Naive thymus-derived CD8-positive, alpha-beta T cell (primary cell): Measurements from ENCODE around the gene PRRC1. TPM values are rescaled to one million over a fixed set of nuclear protein-coding genes. Genes with fewer than 3 reads are reported as not detected.
"Not testable (repeated sequence)": the region's sequence is repeated elsewhere in the genome, so short reads cannot be mapped to it uniquely, and the experiment has no call there.

Experiments
- ATAC-seq, 2 donors: fragments of 150-1000 bp; cut with Tn5 transposase in 1 of 2; sonication (Bioruptor Pico), chemical (Tn5 transposase) in 1 of 2; 1 replicate in 1 of 2; 2 replicates in 1 of 2; pipeline ENCODE4 v1.10.0; 2021; ENCODE audit warnings: mild to moderate bottlenecking in 2 of 2, moderate library complexity in 2 of 2
- POLR2A ChIA-PET: fragments of 350-600 bp; sonication (Branson Sonifier 250); formaldehyde crosslinking; loops from one replicate; lab custom pipeline; 2021; ENCODE audit warnings: antibody characterized with exemption; lab: Charles Lee
- DNase-seq, 10 donors: peaks; one replicate each; pipeline versions ENCODE4 v3.0.0 to v3.0.0-alpha.2; 2020 to 2022
- H3K27ac Mint-ChIP-seq, 10 donors: one replicate each; pipeline ENCODE4 v1.8.0; 2020 to 2022; ENCODE audit warnings: mild to moderate bottlenecking in 10 of 10, mixed read lengths in 10 of 10, moderate library complexity in 4 of 10, inconsistent platforms in 1 of 10
- H3K27me3 Mint-ChIP-seq, 5 donors: one replicate each; pipeline ENCODE4 v1.8.0; 2021 to 2022; ENCODE audit warnings: mixed read lengths in 5 of 5
- H3K36me3 Mint-ChIP-seq, 3 donors: one replicate each; pipeline ENCODE4 v1.8.0; 2020 to 2022; ENCODE audit warnings: mixed read lengths in 3 of 3, mild to moderate bottlenecking in 2 of 3, inconsistent platforms in 1 of 3
- H3K4me1 Mint-ChIP-seq, 4 donors: one replicate each; pipeline ENCODE4 v1.8.0; 2021 to 2022; ENCODE audit warnings: mixed read lengths in 4 of 4
- H3K4me3 Mint-ChIP-seq, 10 donors: one replicate each; pipeline ENCODE4 v1.8.0; 2020 to 2022; ENCODE audit warnings: mild to moderate bottlenecking in 10 of 10, mixed read lengths in 10 of 10, moderate library complexity in 6 of 10, inconsistent platforms in 1 of 10
- H3K9me3 Mint-ChIP-seq, 9 donors: one replicate each; pipeline ENCODE4 v1.8.0; 2020 to 2022; ENCODE audit warnings: mixed read lengths in 9 of 9, mild to moderate bottlenecking in 3 of 9, inconsistent platforms in 1 of 9, moderate library complexity in 1 of 9
- polyA plus RNA-seq, 3 donors: library from polyadenylated mRNA; unstranded; fragments of 300-500 nt; fragmentation: Illumina TruSeq; gene quantifications; one replicate each; pipeline ENCODE4 v1.2.3, GENCODE V29; 2021
- total RNA-seq, 8 experiments: library from RNA in 2 of 8; stranded (reverse) in 2 of 8; gene quantifications; one replicate each; pipeline ENCODE4 v1.2.3 and lab custom pipeline; 2021 to 2026

PRRC1 gene
- total and polyA plus RNA-seq, 5 experiments from 2014 or later, result 28.7 to 45.6 (median 39.6) TPM

DNA sequence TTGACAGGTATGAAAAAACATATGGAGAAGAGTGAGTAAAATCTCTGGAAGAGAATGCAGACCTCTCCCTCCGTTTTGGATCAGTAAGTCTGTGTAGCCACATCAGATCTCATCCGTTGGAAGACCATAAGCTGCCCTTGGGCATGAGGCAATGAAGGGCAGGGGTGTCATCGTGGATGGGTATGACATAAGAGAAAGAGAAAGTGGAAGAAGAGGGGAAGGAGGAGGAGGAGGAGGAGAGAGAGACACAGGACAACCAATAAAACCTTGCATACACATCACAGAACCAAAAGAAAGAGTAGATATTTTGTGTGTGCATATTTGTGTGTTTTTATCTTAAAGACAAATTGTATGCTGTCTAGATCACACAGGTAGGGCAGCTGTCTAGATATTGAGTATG, 50.7 kb downstream of the PRRC1 start:
- no peak for ATAC-seq
- Mint-ChIP-seq H3K27ac (no peak overlapping the region), H3K4me3 (peak overlapping the region in 2 of 10 donors; percentile 19 to 48), H3K9me3 (peaks cover 0 to 6% (median 0%) of the 10 kb centered on the region in 9 donors), H3K27me3 (peaks cover 9 to 27% (median 24%) of the 10 kb centered on the region in 5 donors), H3K4me1 (peaks cover 0 to 6% (median 2%) of the 10 kb centered on the region in 4 donors), H3K36me3 (peaks cover 0 to 4% (median 0%) of the 10 kb centered on the region in 3 donors)
- POLR2A ChIA-PET, result no interaction called here
- DNase-seq, result no peak

- Mint-ChIP-seq H3K27me3 (peaks cover 9 to 26% (median 24%) of the 10 kb centered on the region in 5 donors), H3K4me3 (peak overlapping the region in 3 of 10 donors; percentile 8 to 48 (median 15)), H3K9me3 (peaks cover 0 to 17% (median 1%) of the 10 kb centered on the region in 9 donors)
- H3K27ac Mint-ChIP-seq, POLR2A ChIA-PET, DNase-seq, H3K4me1 Mint-ChIP-seq, ATAC-seq, H3K36me3 Mint-ChIP-seq: not testable (repeated sequence)
These were observed 52.0 kb downstream of the PRRC1 start for GRCh38 chr5:127569471-127569870.

DNA sequence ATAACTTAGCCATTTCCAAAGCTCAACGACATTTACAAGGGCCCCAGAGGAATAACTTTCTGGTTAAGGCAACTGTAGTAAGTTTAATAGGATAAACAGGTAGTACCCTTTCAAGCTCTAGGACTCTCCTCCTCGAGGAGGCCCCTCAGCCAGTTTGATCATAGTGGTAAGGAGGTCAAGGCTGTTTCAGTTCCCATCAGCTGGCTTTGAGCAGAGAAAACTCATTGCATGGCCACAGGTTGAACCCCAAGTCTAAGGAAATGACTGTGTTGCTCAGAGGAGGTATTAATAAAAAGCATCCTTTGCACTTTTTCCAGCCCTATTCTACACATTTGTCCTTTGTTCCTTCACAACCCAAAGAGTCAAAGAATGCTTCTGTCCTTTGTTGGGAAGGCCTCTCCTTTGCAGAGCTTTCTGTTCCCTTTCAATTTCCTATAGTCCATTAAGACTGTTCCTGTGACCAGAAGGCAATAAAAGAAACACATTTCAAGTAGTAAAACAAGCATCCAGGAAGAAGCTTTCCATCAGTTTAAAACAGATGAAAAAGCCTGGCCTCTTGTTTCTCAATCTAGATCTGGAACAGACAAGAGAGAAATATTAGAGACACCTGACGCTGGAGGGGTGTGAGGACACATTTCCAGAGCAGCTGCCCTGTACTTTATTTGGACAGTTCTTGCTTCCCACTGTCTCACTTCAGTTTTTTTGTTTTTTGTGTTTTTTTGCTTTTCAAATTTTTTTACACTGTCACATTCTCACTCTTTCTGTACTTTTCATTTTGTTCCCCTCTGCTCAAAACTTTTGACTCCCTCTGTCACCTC, 54.1 kb downstream of the PRRC1 start:
- POLR2A ChIA-PET, result no interaction called here
- H3K4me1 Mint-ChIP-seq, result peaks cover 0 to 3% (median 0%) of the 10 kb centered on the region in 4 donors

DNA sequence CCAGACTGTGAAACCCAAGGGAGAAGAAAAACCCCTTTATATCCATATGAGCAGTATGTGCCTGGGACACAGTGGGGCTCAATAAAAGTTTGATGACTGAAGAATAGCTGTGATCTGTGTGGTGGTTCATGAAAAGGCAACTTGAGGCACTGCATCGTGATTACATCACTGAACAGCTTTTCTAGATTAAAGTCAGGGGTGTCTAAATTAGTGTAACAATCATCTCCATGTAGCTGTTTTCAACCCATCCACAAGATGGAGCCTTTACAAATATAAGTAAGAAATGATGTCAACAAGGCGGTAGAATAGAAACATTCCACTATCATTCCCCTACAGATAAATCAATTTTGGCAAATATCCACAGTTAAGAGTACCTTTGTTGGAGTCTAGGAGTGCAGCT, 55.5 kb downstream of the PRRC1 start:
- Mint-ChIP-seq H3K27me3 (peaks cover 14 to 24% (median 22%) of the 10 kb centered on the region in 5 donors), H3K27ac (no peak overlapping the region)

More for the DNA sequence above, 54.1 kb downstream of the PRRC1 start:
- DNase-seq (no peak), ATAC-seq (no peak)
- Mint-ChIP-seq H3K27ac (no peak overlapping the region), H3K4me3 (no peak overlapping the region), H3K9me3 (peaks cover 0 to 30% (median 14%) of the 10 kb centered on the region in 9 donors), H3K36me3 (peaks cover 0 to 16% (median 5%) of the 10 kb centered on the region in 3 donors), H3K27me3 (peaks cover 13 to 26% (median 22%) of the 10 kb centered on the region in 5 donors)

DNA sequence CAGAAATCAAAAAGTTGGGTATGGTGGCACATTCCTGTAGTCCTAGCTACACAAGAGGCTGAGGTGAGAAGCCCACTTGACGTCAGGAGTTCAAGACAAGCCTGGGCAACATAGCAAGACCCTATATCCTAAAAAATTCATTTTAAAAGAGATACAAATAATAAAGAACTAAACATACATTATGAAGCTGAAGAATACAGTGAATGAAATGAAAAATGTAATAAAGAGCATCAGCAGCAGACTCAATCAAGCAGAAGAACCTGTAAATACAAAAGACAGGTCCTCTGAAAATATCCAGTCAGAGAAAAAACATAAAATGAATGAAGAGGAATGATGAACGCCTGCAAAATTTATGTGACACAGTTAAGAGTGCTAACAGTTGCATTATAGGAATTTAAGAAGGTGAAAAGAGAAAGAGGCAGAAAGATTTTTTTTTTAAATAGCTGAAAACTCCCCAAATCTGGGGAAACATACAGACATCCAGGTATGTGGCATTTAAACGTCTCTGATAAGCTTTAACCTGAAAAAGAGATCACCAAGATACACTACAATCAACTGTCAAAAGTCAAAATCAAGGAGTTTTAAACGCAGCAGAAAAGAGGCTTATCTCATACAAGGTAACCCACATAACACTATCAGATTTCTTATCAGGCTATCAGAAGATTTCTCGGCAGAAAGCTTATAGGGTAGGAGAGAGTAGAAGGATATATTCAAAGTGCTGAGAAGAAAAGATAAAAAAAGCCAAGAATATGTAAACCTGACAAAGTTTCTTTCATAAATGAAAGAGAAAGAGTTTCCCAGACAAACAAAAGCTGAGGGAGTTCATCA, 57.6 kb downstream of the PRRC1 start:
- DNase-seq, result no peak
- Mint-ChIP-seq H3K4me1 (no peaks in the 10 kb centered on the region), H3K9me3 (peaks cover 0 to 30% (median 14%) of the 10 kb centered on the region in 9 donors), H3K36me3 (peaks cover 0 to 16% (median 5%) of the 10 kb centered on the region in 3 donors), H3K27me3 (peaks cover 10 to 22% (median 15%) of the 10 kb centered on the region in 5 donors), H3K4me3 (no peak overlapping the region), H3K27ac (no peak overlapping the region)
- no peak for ATAC-seq
- POLR2A ChIA-PET, result interaction anchor here (0.7 kb wide), 1 partner anchor 25 kb away, joined by 3 read pairs; no protein-coding TSS in a partner anchor

More for the DNA sequence above, 55.5 kb downstream of the PRRC1 start:
- DNase-seq (no peak), ATAC-seq (no peak)
- Mint-ChIP-seq H3K4me3 (no peak overlapping the region), H3K4me1 (peaks cover 0 to 3% (median 0%) of the 10 kb centered on the region in 4 donors), H3K9me3 (peaks cover 0 to 30% (median 14%) of the 10 kb centered on the region in 9 donors), H3K36me3 (peaks cover 0 to 16% (median 5%) of the 10 kb centered on the region in 3 donors)
- POLR2A ChIA-PET, result no interaction called here

GRCh38 chr5:127577458-127577857, 60.0 kb downstream of the PRRC1 start:
- Mint-ChIP-seq H3K9me3 (peaks cover 0 to 30% (median 14%) of the 10 kb centered on the region in 9 donors), H3K4me1 (no peaks in the 10 kb centered on the region), H3K27me3 (peaks cover 0 to 9% (median 0%) of the 10 kb centered on the region in 5 donors), H3K36me3 (peaks cover 0 to 16% (median 5%) of the 10 kb centered on the region in 3 donors), H3K4me3 (no peak overlapping the region), H3K27ac (no peak overlapping the region)
- POLR2A ChIA-PET, result no interaction called here
- DNase-seq (no peak), ATAC-seq (no peak)

DNA sequence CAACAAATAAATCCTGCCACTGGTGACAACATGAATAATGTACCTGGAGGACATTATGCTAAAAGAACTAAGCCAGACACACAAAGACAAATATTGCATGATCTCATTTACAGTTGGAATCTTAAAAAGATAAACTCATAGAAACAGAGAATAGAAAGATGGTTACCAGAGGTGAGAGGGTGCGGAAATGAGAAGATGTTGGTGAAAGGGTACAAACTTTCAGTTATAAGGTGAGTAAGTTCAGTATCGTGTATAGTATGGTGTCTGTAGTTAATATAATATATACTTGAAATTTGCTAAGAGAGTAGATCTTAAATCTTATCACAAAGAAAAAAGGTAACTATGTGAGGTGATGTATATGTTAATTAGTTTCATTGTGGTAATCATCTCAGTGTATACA, 63.3 kb downstream of the PRRC1 start:
- DNase-seq (no peak), ATAC-seq (no peak)
- no peak overlapping the region for H3K4me3 Mint-ChIP-seq
- POLR2A ChIA-PET, result no interaction called here
- H3K36me3 Mint-ChIP-seq, result no peaks in the 10 kb centered on the region
- peaks cover 0 to 5% (median 0%) of the 10 kb centered on the region in 5 donors for H3K27me3 Mint-ChIP-seq
- H3K27ac Mint-ChIP-seq, result no peak overlapping the region
- H3K9me3 Mint-ChIP-seq, result peaks cover 0 to 3% (median under 1%) of the 10 kb centered on the region in 9 donors
- H3K4me1 Mint-ChIP-seq, result no peaks in the 10 kb centered on the region

DNA sequence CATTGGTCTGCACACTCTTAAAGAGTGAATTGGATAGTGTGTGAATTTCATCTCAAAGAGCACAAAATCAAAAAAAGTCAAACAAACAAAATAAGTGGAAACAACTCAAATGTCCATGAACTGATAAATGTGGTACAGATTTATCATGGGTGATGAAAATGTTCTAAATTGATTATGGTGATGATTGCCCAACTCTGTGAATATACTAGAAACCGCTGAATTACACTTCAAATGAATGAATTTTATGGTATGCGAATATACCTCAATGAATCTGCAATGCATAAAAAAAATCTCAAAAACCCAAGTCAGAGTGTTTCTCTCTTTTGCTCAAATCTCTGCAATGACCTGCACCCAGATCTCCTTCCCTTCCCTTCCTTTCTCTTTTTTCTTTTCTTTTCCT, 64.0 kb downstream of the PRRC1 start:
- ATAC-seq (no peak), DNase-seq (no peak)
- Mint-ChIP-seq H3K9me3 (peaks cover 0 to 2% (median 0%) of the 10 kb centered on the region in 9 donors), H3K36me3 (no peaks in the 10 kb centered on the region), H3K4me3 (no peak overlapping the region), H3K27me3 (peaks cover 0 to 5% (median 0%) of the 10 kb centered on the region in 5 donors), H3K27ac (no peak overlapping the region), H3K4me1 (no peaks in the 10 kb centered on the region)
- POLR2A ChIA-PET, result no interaction called here

- H3K27ac Mint-ChIP-seq, result no peak overlapping the region
- DNase-seq (no peak), ATAC-seq (no peak)
These were observed 65.4 kb downstream of the PRRC1 start for GRCh38 chr5:127582773-127583370.

GRCh38 chr5:127583866-127584265, 66.4 kb downstream of the PRRC1 start:
- Mint-ChIP-seq H3K27ac (no peak overlapping the region), H3K36me3 (no peaks in the 10 kb centered on the region), H3K4me3 (no peak overlapping the region), H3K9me3 (no peaks in the 10 kb centered on the region), H3K27me3 (peaks cover 0 to 8% (median 0%) of the 10 kb centered on the region in 5 donors), H3K4me1 (no peaks in the 10 kb centered on the region)
- DNase-seq (no peak), ATAC-seq (no peak)
- POLR2A ChIA-PET, result no interaction called here

More at GRCh38 chr5:127582773-127583370, 65.4 kb downstream of the PRRC1 start:
- Mint-ChIP-seq H3K4me1 (no peaks in the 10 kb centered on the region), H3K36me3 (no peaks in the 10 kb centered on the region), H3K4me3 (no peak overlapping the region), H3K9me3 (peaks cover 0 to 2% (median 0%) of the 10 kb centered on the region in 9 donors), H3K27me3 (peaks cover 0 to 7% (median 0%) of the 10 kb centered on the region in 5 donors)
- POLR2A ChIA-PET, result no interaction called here

GRCh38 chr5:127585661-127586060, 68.2 kb downstream of the PRRC1 start:
- Mint-ChIP-seq H3K4me1 (no peaks in the 10 kb centered on the region), H3K27me3 (peaks cover 0 to 15% (median 0%) of the 10 kb centered on the region in 5 donors), H3K4me3 (no peak overlapping the region), H3K27ac (no peak overlapping the region), H3K36me3 (no peaks in the 10 kb centered on the region), H3K9me3 (no peaks in the 10 kb centered on the region)
- POLR2A ChIA-PET, result no interaction called here
- ATAC-seq, result no peak
- no peak for DNase-seq

DNA sequence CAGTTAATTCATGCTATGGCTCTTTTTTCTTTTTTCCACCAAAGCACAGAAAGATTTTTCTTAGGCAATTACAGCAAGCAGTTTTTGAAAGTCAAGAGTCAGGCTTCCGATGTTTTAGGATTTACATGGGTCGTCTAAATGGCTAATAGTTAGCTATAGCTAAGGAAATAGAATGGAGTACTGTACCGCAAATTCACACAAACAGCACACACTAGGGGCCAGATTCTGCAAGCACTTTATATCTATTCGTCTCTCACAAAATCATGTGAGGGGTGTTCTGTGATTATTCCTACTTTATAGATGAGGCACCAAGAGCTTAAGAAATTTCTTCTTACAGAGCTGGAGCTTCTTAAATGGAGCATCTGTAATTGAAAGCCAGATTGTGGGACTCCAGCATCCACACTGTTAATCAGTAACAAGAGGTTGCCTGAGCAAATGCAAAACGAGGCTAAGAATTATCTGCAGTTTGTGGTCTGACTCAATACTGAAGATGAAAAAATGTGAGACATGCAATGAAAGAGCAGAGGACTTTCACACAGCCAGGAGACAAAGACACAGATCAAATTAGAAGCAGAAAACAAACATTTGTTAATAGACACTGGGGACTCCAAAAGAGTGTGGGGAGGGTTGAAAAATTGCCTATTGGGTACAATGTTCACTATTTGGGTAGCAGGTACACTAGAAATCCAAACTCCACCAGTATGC, 68.8 kb downstream of the PRRC1 start:
- Mint-ChIP-seq H3K4me3 (no peak overlapping the region), H3K36me3 (no peaks in the 10 kb centered on the region), H3K27me3 (peaks cover 0 to 15% (median 0%) of the 10 kb centered on the region in 5 donors), H3K9me3 (no peaks in the 10 kb centered on the region), H3K4me1 (no peaks in the 10 kb centered on the region), H3K27ac (no peak overlapping the region)
- POLR2A ChIA-PET, result no interaction called here
- ATAC-seq, result no peak
- DNase-seq, result no peak
